HepG2 (cell line): ENCODE measurements around the gene DLG2. TPM values are rescaled to one million over a fixed set of nuclear protein-coding genes. Genes with fewer than 3 reads are reported as not detected.

Experiments
- ATAC-seq: fragments of 200-7000 bp; cut with Tn5 transposase; 3 replicates; pipeline ENCODE4 v1.9.1; 2020; ENCODE audit warnings: mild to moderate bottlenecking, moderate library complexity
- BruUV-seq: library from RNA; stranded (reverse); fragments of 400-500 nt; replicated peaks from 2 replicates; lab custom pipeline; 2021; lab: Mats Ljungman, UMichigan
- CTCF ChIA-PET: fragments of 300-600 bp; formaldehyde crosslinking; extraction: SDS; loops from one replicate; lab custom pipeline; 2021; ENCODE audit warnings: low total read pairs, inconsistent platforms, low intra/inter-chr PET ratio; lab: Yijun Ruan, JAX
- POLR2A ChIA-PET: fragments of 350-600 bp; sonication (Branson Sonifier 250); formaldehyde crosslinking; loops from one replicate; lab custom pipeline; 2020; ENCODE audit warnings: antibody characterized with exemption, inconsistent platforms; lab: Yijun Ruan, JAX
- DNase-seq: peaks from one replicate; pipeline ENCODE4 v3.0.0-alpha.2; 2015; ENCODE audit warnings: low spot score
- FAIRE-seq: peaks from 3 replicates; lab custom pipeline; 2011; peaks lifted over from hg19 to GRCh38; lab: Jason Lieb, UNC
- H2AFZ ChIP-seq: one replicate; pipeline ENCODE4 v1.6.1; 2011; ENCODE audit warnings: low read length, inconsistent platforms
- H3K27ac ChIP-seq: fragments of 300-600 bp; 3 replicates; pipeline ENCODE4 v1.8.0; 2011; ENCODE audit warnings: mixed run types, mild to moderate bottlenecking, mixed read lengths, low read length, inconsistent platforms; ENCODE audit not compliant: insufficient read depth; ENCODE audit errors: extremely low read length
- H3K27me3 ChIP-seq, 2 experiments: fragments of 200-600 bp in 1 of 2; 2 replicates in 1 of 2; 3 replicates in 1 of 2; pipeline versions ENCODE4 v1.6.0 to v1.8.0; 2011; ENCODE audit warnings: low read length in 2 of 2, mild to moderate bottlenecking in 2 of 2, moderate library complexity in 2 of 2, inconsistent platforms in 1 of 2; ENCODE audit not compliant: insufficient read depth in 2 of 2, control insufficient read depth in 1 of 2
- H3K36me3 ChIP-seq, 2 experiments: fragments of 200-600 bp in 1 of 2; replicated peaks in 1 of 2; 2 replicates in 1 of 2; 3 replicates in 1 of 2; pipeline versions ENCODE4 v1.5.1 to v1.8.0; 2011; ENCODE audit warnings: low read length in 2 of 2, inconsistent platforms in 1 of 2; ENCODE audit not compliant: insufficient read depth in 2 of 2, control insufficient read depth in 1 of 2
- H3K4me1 ChIP-seq: 2 replicates; pipeline ENCODE4 v1.5.1; 2012; ENCODE audit warnings: low read length, inconsistent platforms; ENCODE audit not compliant: insufficient read depth
- H3K4me2 ChIP-seq: 2 replicates; pipeline ENCODE4 v1.6.0; 2011; ENCODE audit warnings: low read depth, low read length, inconsistent platforms
- H3K4me3 ChIP-seq, 3 experiments: fragments of 200-600 bp in 1 of 3; sonication (generic), shearing (Covaris generic) in 1 of 3; replicated peaks in 1 of 3; 2 replicates each; pipeline ENCODE4 v1.5.1; 2011 to 2016; ENCODE audit warnings: low read length in 3 of 3, inconsistent platforms in 2 of 3, low read depth in 2 of 3, mild to moderate bottlenecking in 2 of 3, control low read depth in 1 of 3, mixed read lengths in 1 of 3; ENCODE audit not compliant: insufficient read depth in 1 of 3
- H3K79me2 ChIP-seq: one replicate; pipeline ENCODE4 v1.6.1; 2011; ENCODE audit warnings: low read length, inconsistent platforms; ENCODE audit not compliant: insufficient read depth
- H3K9ac ChIP-seq: 2 replicates; pipeline ENCODE4 v1.6.0; 2011; ENCODE audit warnings: mild to moderate bottlenecking, low read depth, low read length, inconsistent platforms; ENCODE audit not compliant: insufficient read depth
- H3K9me3 ChIP-seq: 2 replicates; pipeline ENCODE4 v1.5.1; 2012; ENCODE audit warnings: mild to moderate bottlenecking, low read length
- H4K20me1 ChIP-seq: 2 replicates; pipeline ENCODE4 v1.6.0; 2011; ENCODE audit warnings: inconsistent platforms, mild to moderate bottlenecking, low read length, moderate library complexity; ENCODE audit not compliant: insufficient read depth
- BCLAF1 ChIP-seq: fragments of 450-650 bp; IDR thresholded peaks from 2 replicates; pipeline ENCODE4 v1.6.1; 2017; ENCODE audit warnings: mild to moderate bottlenecking
- CTCF ChIP-seq: sonication (generic); formaldehyde crosslinking; IDR thresholded peaks from 2 replicates; pipeline ENCODE4 v1.5.0; 2020; ENCODE audit warnings: mild to moderate bottlenecking, missing genetic modification reagents, moderate library complexity
- STAG1 ChIP-seq: sonication (generic); formaldehyde crosslinking; IDR thresholded peaks from 2 replicates; pipeline ENCODE4 v1.4.0; 2020; ENCODE audit warnings: missing genetic modification reagents
- ZNF276 ChIP-seq: sonication (generic); formaldehyde crosslinking; IDR thresholded peaks from 2 replicates; pipeline ENCODE4 v1.4.0; 2020; ENCODE audit warnings: mild to moderate bottlenecking, low read depth, missing genetic modification reagents
- ZNF354B ChIP-seq: sonication (generic); formaldehyde crosslinking; IDR thresholded peaks from 2 replicates; pipeline ENCODE4 v1.8.0; 2022; ENCODE audit warnings: mild to moderate bottlenecking, missing genetic modification reagents
- ZNF383 ChIP-seq: sonication (generic); formaldehyde crosslinking; IDR thresholded peaks from 2 replicates; pipeline ENCODE4 v1.4.0; 2020; ENCODE audit warnings: missing genetic modification reagents, mild to moderate bottlenecking, borderline replicate concordance
- ZNF503 ChIP-seq: sonication (generic); formaldehyde crosslinking; IDR thresholded peaks from 2 replicates; pipeline ENCODE4 v1.4.0; 2020; ENCODE audit warnings: missing genetic modification reagents
- ZNF776 ChIP-seq: sonication (generic); formaldehyde crosslinking; IDR thresholded peaks from 2 replicates; pipeline ENCODE4 v1.4.0; 2020; ENCODE audit warnings: mild to moderate bottlenecking, missing genetic modification reagents
- WGBS: methylation state at CpG from one replicate; pipeline ENCODE4 v1.1.6; 2017; ENCODE audit warnings: low lambda C conversion rate; 5-methylcytosine and 5-hydroxymethylcytosine counted together
- in situ Hi-C: cut with HindIII; loops from 2 replicates; pipeline ENCODE4 v1.10.0; 2017; ENCODE audit warnings: low pct_unique_long_range_greater_than_20kb; ENCODE audit not compliant: extremely low pct_ligation_motif_present
- intact Hi-C: fragments of 100-400 bp; cut with micrococcal nuclease; formaldehyde crosslinking; loops from one replicate; pipeline ENCODE4 v1.10.0; 2022; ENCODE audit not compliant: unreplicated experiment
- polyA plus RNA-seq, 8 experiments: library from polyadenylated mRNA; depleted of rRNA in 3 of 8; stranded (reverse) in 7 of 8; unstranded in 1 of 8; fragments of >200 nt; fragmentation: Illumina TruSeq in 4 of 8; extraction: Trizol in 4 of 8; gene quantifications; 2 replicates each; pipeline versions ENCODE4 v1.2.1 to v1.2.3, GENCODE V29; 2011 to 2016; ENCODE audit warnings: low read depth in 4 of 8, missing spikeins in 1 of 8, mixed read lengths in 1 of 8; ENCODE audit not compliant: insufficient read depth in 1 of 8
- total RNA-seq, 5 experiments: library from RNA; depleted of rRNA; stranded (reverse); fragments of >200 nt; fragmentation: Illumina TruSeq; extraction: Trizol; gene quantifications; 2 replicates each; pipeline ENCODE4 v1.2.3, GENCODE V29; 2016; ENCODE audit warnings: low read depth in 1 of 5

Gene DLG2
- total and polyA plus RNA-seq, 2 of the 13 experiments (the other 11 are each of a cell fraction or from before 2014, with no cell fraction given): 0.46 to 1.0 TPM

GRCh38 chr11:84524422-84525051 lies 1102.6 kb downstream of the DLG2 start:
- Histone ChIP-seq H2AFZ (no peak overlapping the region), H3K27me3 (no peaks in the 10 kb centered on the region), H3K79me2 (no peaks in the 10 kb centered on the region), H3K9me3 (no peaks in the 10 kb centered on the region), H4K20me1 (no peaks in the 10 kb centered on the region), H3K4me2 (no peak overlapping the region), H3K4me1 (no peaks in the 10 kb centered on the region), H3K4me3 (no peak overlapping the region), H3K9ac (no peak overlapping the region), H3K27ac (no peak overlapping the region), H3K36me3 (no peaks in the 10 kb centered on the region)
- intact Hi-C loops: loop anchor here (1.0 to 5.0 kb wide), 3 partner anchors 127 to 687 kb away; no protein-coding TSS in a partner anchor
- ChIA-PET POLR2A (no interaction called here), CTCF (interaction anchor here (1.1 kb wide), 1 partner anchor 697 kb away, joined by 3 read pairs; no protein-coding TSS in a partner anchor)
- no peak for FAIRE-seq
- no peak for DNase-seq
- TF ChIP-seq ZNF383 (CRISPR knock-in tag) (no peak), STAG1 (CRISPR knock-in tag) (peak; percentile 40; the same call in 1 of the 2 replicates), ZNF776 (CRISPR knock-in tag) (no peak), CTCF (CRISPR knock-in tag) (peak; percentile 26)
- WGBS: 16% methylated on average over 3 of the region's 3 CpGs
- no TSS peak for BruUV-seq
- in situ Hi-C loops: loop anchor here (10.0 to 25.0 kb wide), 2 partner anchors 130 to 687 kb away; no protein-coding TSS in a partner anchor
- no peak for ATAC-seq

GRCh38 chr11:84522331-84522730 lies 1104.8 kb downstream of the DLG2 start:
- intact Hi-C loops (loop anchor here (5.0 kb wide), 1 partner anchor 135 kb away; no protein-coding TSS in a partner anchor), in situ Hi-C loops (loop anchor here (10.0 kb wide), 1 partner anchor 128 kb away; no protein-coding TSS in a partner anchor)
- Histone ChIP-seq H3K36me3 (no peaks in the 10 kb centered on the region), H3K27ac (no peak overlapping the region), H3K4me1 (no peaks in the 10 kb centered on the region), H3K4me3 (no peak overlapping the region), H3K27me3 (no peaks in the 10 kb centered on the region), H3K9ac (no peak overlapping the region), H3K9me3 (no peaks in the 10 kb centered on the region), H3K79me2 (no peaks in the 10 kb centered on the region), H4K20me1 (no peaks in the 10 kb centered on the region), H2AFZ (no peak overlapping the region), H3K4me2 (no peak overlapping the region)
- DNase-seq (no peak), FAIRE-seq (no peak), ATAC-seq (no peak)
- CTCF ChIA-PET: no interaction called here
- no TSS peak for BruUV-seq
- POLR2A ChIA-PET: no interaction called here
- TF ChIP-seq ZNF354B (CRISPR knock-in tag) (no peak), ZNF503 (CRISPR knock-in tag) (no peak), BCLAF1 (no peak), ZNF276 (CRISPR knock-in tag) (no peak)
